Measurements from ENCODE around the gene SDF4.
"Not testable (repeated sequence)": the region's sequence is repeated elsewhere in the genome, so short reads cannot be mapped to it uniquely, and the experiment has no call there.

The SDF4 gene

GRCh38 chr1:1254667-1254998 lies 22.8 kb upstream of the SDF4 start:
- no peak overlapping the region for H3K4me3 ChIP-seq (replicated peaks; ENCODE audit: low read depth, low read length)
- TF ChIP-seq CTCF (IDR thresholded peaks at IDR 0.05; ENCODE audit: low read depth, low read length, missing control alignments) = no peak
- DNase-seq (ENCODE audit: extremely low read depth, low read depth) = no peak

DNA sequence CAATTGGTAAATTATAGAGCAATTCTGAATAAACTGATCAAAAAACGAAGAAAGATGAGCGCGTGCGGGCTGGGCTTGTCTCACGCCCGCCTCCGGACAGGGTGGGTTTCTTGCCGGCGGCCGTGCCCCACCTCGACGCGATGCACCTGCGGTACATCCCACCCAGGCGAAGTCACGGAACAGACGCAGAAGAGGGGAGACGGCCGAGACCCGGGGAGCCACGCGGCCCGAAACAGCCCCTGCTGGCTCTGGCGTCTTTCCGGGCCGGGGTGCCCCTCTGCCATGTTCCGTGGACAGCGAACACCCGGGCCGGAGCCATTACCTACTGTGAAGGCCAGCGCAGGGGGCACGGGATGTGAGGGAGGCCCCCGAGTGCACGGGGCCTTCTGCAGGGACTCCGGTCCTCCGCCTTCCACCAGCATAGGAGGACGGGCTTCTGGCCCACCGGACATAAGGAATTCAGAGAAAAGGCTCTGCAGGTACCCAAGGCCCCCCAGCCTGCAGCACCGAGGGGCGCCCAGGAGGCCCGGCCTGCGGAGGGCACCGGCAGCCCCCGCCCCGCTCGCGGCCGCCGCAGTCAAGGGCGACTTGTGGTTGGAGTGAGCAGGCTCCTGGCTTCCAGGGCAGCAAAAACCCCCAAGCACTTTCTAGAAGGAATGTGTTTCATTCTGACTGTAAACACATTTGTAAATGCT lies 22.3 kb upstream of the SDF4 start:
- no peak for TF ChIP-seq CTCF (IDR thresholded peaks at IDR 0.05; ENCODE audit: low read depth, low read length, missing control alignments)
- DNase-seq (ENCODE audit: extremely low read depth, low read depth) = no peak
- no peak overlapping the region for H3K4me3 ChIP-seq (replicated peaks; ENCODE audit: low read depth, low read length)

DNA sequence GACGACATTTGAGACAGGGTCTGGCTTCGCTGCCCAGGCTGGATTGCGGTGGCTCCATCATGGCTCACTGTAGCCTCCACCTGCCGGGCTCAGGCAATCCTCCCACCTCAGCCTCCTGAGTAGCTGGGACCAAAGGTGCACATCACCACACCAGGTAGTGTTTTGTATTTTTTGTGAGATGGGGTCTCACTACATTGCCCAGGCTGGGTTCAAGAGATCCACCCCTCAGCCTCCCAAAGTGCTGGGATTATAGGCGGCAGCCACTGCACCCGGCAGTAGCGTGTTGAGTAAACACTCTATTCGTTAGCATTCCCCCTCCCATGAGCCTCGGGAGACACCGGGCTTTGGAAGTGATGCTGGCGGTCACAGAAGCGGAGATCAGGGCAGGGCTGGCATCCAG lies 21.5 kb upstream of the SDF4 start:
- no peak overlapping the region for H3K4me3 ChIP-seq (replicated peaks; ENCODE audit: low read depth, low read length)
- DNase-seq (ENCODE audit: extremely low read depth, low read depth) = no peak
- TF ChIP-seq CTCF (IDR thresholded peaks at IDR 0.05; ENCODE audit: low read depth, low read length, missing control alignments) = no peak

DNA sequence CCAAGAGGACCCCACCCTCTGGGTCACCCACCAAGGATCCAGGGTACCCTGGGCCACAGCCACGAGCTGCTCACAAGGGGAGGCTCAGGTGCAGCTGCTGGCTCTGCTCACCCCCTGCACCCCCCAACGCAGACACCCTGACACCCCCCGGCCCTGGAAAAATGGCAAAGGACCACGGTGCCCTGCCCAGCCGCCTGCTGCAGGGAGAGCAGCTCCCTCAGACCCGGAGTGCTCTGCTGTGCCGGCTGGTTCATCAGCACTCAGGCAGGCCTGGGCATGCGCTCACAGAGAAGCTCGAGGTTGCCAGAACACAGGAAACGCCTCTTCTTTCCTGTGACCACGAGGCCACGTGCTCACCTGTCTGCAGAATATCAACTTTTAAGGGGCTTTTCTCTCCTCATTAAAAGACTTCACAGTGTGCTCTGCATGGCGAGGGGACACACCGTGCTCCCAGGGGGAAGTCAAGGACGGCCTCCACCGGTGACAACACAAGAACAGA lies 19.0 kb upstream of the SDF4 start:
- no peak for TF ChIP-seq CTCF (IDR thresholded peaks at IDR 0.05; ENCODE audit: low read depth, low read length, missing control alignments)
- peak; percentile 22 for DNase-seq (ENCODE audit: extremely low read depth, low read depth)
- no peak overlapping the region for H3K4me3 ChIP-seq (replicated peaks; ENCODE audit: low read depth, low read length)

- H3K4me3 ChIP-seq (replicated peaks; ENCODE audit: low read depth, low read length) = not testable (repeated sequence)
Measured at GRCh38 chr1:1248009-1248913, 16.5 kb upstream of the SDF4 start.

DNA sequence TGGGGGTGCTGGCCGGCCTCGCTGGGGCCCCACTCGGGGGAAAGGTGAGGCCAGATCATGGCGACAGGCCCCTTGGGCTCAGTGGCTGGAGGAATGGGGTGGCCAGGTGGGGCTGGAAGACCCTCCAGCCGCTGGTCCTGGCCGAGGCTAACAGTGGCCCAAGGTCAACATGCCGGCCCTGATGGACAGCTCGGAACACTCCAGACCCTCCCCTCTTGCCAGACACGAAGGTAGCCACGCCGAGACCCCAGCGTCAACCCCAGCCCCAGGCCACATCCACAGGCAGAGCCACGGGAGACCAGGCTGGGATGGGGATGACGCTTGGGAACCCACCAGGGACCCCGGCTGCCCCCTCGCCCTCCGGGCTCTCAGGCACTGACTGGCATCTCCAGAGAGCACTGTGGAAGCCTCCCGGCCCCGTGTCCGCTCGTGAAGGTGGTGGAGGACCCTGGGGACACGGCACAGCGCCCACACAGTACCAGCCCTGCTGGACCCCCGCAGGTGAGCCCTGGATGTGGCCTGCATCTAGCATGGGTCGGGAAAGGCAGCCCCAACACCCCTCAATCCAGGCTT lies 15.6 kb upstream of the SDF4 start:
- DNase-seq (ENCODE audit: extremely low read depth, low read depth) = no peak
- no peak overlapping the region for H3K4me3 ChIP-seq (replicated peaks; ENCODE audit: low read depth, low read length)
- TF ChIP-seq CTCF (IDR thresholded peaks at IDR 0.05; ENCODE audit: low read depth, low read length, missing control alignments) = no peak

More at GRCh38 chr1:1248009-1248913, 16.5 kb upstream of the SDF4 start:
- DNase-seq (ENCODE audit: extremely low read depth, low read depth) = not testable (repeated sequence)

All from HFF-Myc (cell line).